Activated CD4-positive, CD25-positive, alpha-beta regulatory T cell treated with anti-CD3 and anti-CD28 coated beads, Interleukin-2, amount 50 U/mL, for 24 hours (primary cell): ENCODE results near the gene ZMIZ1.

Experiments used
- ATAC-seq, 2 donors: fragments of 150-1000 bp; cut with Tn5 transposase; one replicate each; pipeline ENCODE4 v1.10.0; 2021; ENCODE audit warnings: mild to moderate bottlenecking in 1 of 2, moderate library complexity in 1 of 2

The ZMIZ1 gene

DNA sequence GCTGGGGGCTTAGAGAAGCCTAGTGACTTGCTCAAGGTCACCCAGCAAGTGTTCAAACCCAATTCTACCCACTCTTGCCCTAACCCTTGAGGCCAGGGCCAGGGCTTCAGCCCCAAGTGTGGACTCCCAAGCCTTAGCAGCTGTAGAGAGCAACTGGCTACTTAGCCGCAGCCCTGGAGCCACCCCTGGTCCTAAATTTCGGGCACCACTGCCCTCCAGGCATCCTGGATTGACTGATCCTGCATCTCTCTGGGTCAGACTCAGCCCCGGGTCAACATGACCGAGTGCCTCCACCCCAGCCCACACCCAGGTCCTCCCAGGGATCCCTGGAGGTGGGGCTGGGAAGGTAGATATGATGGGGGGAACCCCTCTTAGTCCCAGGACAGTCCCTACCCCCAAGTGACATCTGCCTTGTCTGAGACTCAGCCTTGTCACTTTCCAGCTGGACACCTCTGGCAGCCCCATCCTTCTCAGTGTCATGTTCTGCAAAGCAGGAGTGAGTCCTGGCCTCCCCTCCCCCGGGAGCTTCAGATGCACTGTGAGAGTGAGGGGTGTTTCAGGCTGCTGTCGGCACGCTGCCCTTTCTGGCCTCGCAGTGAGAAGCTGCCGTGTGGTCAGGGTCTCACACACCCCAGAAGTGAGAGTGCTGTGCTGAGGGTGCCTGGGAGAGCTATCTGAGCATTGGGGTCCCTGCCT, 89.8 kb downstream of the ZMIZ1 start:
- no peak for ATAC-seq

DNA sequence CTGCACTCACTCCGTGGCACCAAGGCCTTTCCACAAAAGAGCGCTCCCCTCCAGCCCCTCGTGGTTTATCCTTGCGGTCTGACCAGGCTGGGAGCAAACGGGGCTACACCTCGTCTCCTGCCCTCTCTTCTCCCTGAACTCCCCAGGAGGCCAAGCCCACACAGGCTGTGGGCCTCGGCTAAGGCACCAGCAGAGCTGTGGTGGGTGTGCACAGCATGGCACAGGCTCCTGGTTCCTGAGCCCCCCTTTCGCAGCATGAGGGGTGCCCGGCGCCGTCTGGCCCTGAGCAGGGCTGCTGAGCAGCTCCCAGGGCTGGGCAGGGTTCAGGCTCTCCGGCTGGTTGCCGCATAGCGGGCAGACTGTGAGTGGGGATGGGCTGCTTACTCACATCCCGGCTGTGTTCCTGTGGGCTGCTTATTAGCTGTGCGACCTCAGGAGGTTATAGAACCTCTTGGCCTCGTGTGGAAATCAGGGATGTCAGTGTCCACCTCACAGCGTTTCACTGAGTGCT, 90.4 kb downstream of the ZMIZ1 start:
- no peak for ATAC-seq

DNA sequence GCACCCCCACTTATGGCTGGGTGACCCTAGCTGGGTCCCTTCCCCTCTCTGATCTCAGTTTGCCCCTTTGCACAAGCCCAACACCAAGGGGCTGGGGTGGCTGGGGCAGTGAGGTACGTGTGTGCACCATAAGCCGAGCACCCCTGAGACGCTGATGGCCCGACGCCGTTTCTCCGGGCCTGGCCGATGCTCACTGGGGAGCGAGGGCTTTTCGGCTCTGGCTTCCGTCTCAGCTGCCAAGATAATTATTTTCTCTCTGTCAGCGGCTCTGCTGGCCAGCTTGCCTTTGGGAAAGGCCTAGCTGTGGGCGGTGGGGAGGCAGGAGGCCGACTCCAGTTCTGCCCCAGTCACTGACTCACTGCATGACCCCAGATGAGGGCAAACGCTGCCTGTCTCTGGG, 91.0 kb downstream of the ZMIZ1 start:
- ATAC-seq: no peak

GRCh38 chr10:79160191-79160590, 91.4 kb downstream of the ZMIZ1 start:
- ATAC-seq: no peak

DNA sequence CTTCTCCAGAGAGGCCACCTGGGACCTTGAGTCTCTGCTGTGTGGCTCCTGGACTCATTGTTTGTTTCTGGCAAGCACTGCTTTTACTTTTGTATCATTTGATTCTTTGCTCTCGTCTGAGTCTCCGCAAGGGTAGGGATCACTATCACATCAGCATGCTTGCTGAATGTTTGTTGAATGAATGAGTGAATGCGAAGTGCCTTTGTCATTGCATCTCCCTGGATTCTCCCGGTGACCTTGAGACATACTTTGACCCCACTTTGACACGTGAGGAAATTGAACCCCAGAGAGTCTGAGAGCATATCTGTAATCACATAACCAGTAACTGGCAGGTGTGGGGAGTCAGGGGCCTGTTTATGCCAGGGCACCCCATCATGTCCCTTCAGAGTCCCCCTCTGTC, 92.8 kb downstream of the ZMIZ1 start:
- no peak for ATAC-seq

GRCh38 chr10:79162022-79162421, 93.3 kb downstream of the ZMIZ1 start:
- no peak for ATAC-seq

DNA sequence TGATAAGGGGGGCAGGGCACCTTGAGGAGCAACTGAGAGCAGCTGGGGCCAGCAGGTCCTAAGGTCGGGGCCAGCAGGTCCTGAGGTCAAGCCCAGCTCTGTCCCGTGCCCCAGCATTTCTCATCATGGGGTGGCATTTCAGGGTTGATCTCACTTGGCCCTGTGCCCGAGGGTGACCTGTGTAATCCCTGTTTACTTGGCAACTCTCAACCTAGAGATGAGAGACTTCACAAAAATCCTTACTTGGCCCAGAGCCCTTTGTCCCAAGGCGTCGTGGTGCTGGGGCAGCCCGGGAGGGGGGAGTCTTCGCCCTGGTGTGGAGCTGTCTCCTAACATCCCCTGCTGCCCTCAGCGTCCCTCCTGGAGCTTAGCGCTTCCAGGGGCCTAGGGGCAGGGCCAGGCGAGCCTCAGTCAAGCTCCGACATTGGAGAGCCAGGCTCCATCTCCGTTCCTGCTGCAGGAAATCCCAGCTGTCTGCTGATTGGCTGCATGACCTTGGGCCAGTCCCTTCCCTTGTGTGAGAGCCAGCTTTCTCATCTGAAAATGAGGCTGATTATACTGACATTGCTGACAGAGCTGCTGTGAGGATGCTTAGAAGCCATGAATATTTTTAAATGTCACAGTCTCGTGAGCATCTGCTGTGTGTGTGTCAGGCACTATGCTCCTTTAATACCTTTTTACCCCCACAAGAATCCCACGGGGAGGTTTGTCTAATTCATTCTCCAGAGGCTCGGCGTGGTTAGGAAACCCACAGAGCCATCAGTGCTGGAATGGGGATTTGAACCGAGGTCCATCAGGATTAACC, 94.3 kb downstream of the ZMIZ1 start:
- no peak for ATAC-seq

DNA sequence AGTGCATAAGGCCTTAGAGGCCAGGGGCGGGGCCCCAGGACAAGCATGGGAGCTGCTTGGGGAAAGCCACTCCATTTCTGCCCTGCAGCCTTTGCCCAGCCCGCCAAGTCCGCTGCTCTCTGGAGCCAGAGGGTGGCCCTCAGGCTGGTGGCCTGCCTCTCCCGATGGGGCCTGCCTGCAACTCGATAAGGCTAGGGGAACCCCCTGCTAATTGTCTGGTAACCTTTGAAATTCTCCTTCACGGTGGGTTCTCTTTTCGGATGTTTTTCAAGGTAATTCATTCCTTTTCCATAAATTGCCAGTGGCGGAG, 94.9 kb downstream of the ZMIZ1 start:
- ATAC-seq: no peak

GRCh38 chr10:79164075-79164474, 95.3 kb downstream of the ZMIZ1 start:
- no peak for ATAC-seq

GRCh38 chr10:79165070-79165778, 96.5 kb downstream of the ZMIZ1 start:
- ATAC-seq: no peak

DNA sequence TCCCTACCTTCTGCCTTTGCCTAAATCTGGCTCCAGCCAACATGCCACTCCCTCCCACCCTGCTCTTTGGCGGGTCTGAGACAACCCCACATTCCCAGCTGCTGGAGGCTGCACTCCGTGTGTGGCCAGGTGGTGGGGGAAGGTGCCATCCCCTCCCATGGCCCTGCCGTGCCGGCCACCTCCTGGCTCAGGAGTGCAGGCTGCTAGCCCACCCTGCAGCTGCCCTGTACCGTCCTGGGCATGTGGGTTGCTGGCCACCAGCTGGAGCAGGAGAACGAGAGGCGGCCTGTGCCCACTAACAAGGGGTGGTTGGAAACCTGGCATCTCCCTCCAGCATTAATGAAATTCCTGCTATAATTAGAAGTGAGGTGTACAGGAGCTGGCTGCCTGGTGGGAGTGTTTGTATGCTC, 97.6 kb downstream of the ZMIZ1 start:
- ATAC-seq: no peak

- ATAC-seq: no peak
These were observed 98.0 kb downstream of the ZMIZ1 start for GRCh38 chr10:79166741-79167140.

DNA sequence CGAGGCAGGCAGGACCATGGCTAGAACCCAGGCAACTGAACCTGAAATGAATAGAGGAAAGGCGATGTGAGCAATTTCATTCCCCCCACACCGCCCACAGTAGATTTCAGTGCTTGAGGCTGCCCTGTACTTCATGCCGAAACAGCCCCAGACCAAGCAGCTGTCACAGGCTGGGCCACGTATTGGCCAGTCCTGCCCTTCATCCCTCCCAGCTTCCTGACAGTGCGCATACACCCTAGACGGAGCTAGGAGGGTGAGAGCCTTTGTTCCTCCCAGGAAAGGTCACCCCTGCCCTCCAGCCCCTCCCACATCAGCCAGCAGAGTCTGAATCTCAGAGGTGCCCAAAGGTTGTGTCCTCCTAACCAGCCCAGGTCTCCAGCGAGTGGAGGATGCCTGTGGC, 98.8 kb downstream of the ZMIZ1 start:
- ATAC-seq: no peak

GRCh38 chr10:79168210-79168609, 99.4 kb downstream of the ZMIZ1 start:
- ATAC-seq: no peak

- no peak for ATAC-seq
These were observed 101.5 kb downstream of the ZMIZ1 start for GRCh38 chr10:79170226-79170752.

DNA sequence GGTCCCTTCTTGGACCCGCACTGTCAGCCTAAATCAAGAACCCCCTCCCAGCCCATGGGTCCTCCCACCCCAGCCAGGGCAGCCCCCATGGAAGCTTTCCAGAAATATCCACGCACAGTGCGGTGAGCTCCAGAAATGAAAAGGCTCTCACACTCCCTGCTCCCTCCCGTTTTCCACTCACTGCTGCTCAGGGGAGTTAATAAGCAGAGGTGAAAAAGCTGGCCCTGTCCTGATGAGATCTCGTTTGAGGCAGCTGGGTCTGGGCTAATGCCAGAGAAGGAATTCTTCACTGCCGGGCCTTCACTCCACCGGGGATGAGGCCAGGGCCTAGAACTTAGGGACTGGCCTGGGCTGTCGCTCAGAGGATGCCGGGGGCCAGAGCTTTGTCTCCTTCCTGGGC, 102.2 kb downstream of the ZMIZ1 start:
- ATAC-seq: no peak

DNA sequence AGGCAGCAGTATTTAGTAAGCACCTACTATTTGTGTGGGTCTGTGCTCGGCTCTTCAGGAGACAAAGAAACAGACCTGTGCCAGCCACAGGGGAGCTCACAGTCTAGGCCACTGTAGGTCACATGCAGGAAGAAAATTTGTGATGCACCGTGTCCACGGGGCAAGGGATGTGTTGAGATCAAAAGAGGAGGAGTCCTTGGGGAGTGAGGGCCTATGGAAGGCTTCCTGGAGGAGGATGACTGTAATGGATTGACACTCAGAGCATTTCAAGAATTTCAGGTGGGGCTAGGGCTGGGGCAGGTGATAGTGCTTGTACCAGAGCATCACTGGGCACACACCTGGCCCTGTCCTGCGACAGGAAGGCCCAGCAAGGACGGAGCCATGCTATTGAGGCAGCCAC, 102.7 kb downstream of the ZMIZ1 start:
- no peak for ATAC-seq

DNA sequence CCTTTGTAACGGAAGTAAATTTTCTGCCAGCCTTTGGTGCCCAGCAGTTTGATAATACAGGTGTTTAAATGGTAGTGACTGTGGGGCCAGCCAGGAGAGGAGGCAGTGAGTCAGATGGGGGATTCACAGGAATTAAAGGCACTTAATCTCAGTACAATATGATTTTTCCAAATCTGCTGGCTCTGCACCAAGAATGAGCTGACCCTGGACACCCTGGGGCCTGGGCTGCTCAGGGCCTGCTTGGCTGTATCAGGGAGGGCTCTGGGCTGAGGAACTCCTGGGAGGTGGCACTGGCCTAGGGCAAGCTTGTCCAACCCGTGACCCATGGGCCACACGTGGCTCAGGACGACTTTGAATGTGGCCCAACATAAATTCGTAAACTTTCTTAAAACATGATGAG, 104.1 kb downstream of the ZMIZ1 start:
- no peak for ATAC-seq

GRCh38 chr10:79173582-79174262, 105.0 kb downstream of the ZMIZ1 start:
- ATAC-seq: no peak

DNA sequence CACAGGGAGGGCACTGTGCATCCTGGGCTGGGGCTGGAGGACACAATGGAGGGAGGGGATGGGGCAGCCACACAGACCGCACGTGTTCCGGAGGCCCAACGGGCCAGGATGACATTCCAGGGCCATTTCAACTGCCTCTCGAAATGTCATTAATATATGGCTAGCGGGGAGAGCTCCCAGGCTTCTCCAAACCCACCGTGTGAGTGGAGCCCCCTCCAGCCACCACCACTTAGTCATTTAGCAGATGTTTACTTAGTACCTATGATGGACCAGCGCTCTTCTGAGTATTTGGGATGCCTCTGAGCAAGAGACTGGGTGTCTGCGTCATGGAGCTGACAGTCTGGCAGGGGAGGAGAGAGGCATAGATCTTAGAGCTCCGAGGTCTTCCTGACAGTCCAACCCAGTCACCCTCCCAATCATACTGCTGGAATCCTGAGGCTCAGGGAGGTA, 107.3 kb downstream of the ZMIZ1 start:
- no peak for ATAC-seq

- ATAC-seq: no peak
These were observed 108.3 kb downstream of the ZMIZ1 start for GRCh38 chr10:79176949-79177602.

- ATAC-seq: no peak
These were observed 109.4 kb downstream of the ZMIZ1 start for GRCh38 chr10:79178070-79178576.
